ENCODE measurements around the gene TRIP13.
"Not testable (repeated sequence)": the region's sequence is repeated elsewhere in the genome, so short reads cannot be mapped to it uniquely, and the experiment has no call there.

The TRIP13 gene

GRCh38 chr5:939368-939767, 46.7 kb downstream of the TRIP13 start:
- no peak for DNase-seq (ENCODE audit: low read depth)
- no peak overlapping the region for H3K4me3 ChIP-seq (ENCODE audit: low read depth, low read length)
- no peak for TF ChIP-seq CTCF (conservative IDR thresholded peaks at IDR 0.05; ENCODE audit: low read depth, low read length)

- DNase-seq (ENCODE audit: low read depth) = not testable (repeated sequence)
These were observed 48.1 kb downstream of the TRIP13 start for GRCh38 chr5:940741-941140.

GRCh38 chr5:943201-943917, 50.7 kb downstream of the TRIP13 start:
- DNase-seq (ENCODE audit: low read depth) = no peak
- no peak for TF ChIP-seq CTCF (conservative IDR thresholded peaks at IDR 0.05; ENCODE audit: low read depth, low read length)
- no peak overlapping the region for H3K4me3 ChIP-seq (ENCODE audit: low read depth, low read length)

More at GRCh38 chr5:940741-941140, 48.1 kb downstream of the TRIP13 start:
- not testable (repeated sequence) for H3K4me3 ChIP-seq (ENCODE audit: low read depth, low read length)

- no peak for DNase-seq (ENCODE audit: low read depth)
- TF ChIP-seq CTCF (conservative IDR thresholded peaks at IDR 0.05; ENCODE audit: low read depth, low read length) = no peak
- no peak overlapping the region for H3K4me3 ChIP-seq (ENCODE audit: low read depth, low read length)
These were observed 51.4 kb downstream of the TRIP13 start for GRCh38 chr5:943918-944620.

GRCh38 chr5:944621-944927, 51.9 kb downstream of the TRIP13 start:
- no peak for DNase-seq (ENCODE audit: low read depth)
- no peak overlapping the region for H3K4me3 ChIP-seq (ENCODE audit: low read depth, low read length)
- TF ChIP-seq CTCF (conservative IDR thresholded peaks at IDR 0.05; ENCODE audit: low read depth, low read length) = no peak

GRCh38 chr5:944992-945685, 52.5 kb downstream of the TRIP13 start:
- no peak for TF ChIP-seq CTCF (conservative IDR thresholded peaks at IDR 0.05; ENCODE audit: low read depth, low read length)
- H3K4me3 ChIP-seq (ENCODE audit: low read depth, low read length) = no peak overlapping the region
- DNase-seq (ENCODE audit: low read depth) = no peak

- TF ChIP-seq CTCF (conservative IDR thresholded peaks at IDR 0.05; ENCODE audit: low read depth, low read length) = no peak
- DNase-seq (ENCODE audit: low read depth) = no peak
- H3K4me3 ChIP-seq (ENCODE audit: low read depth, low read length) = no peak overlapping the region
These were observed 53.2 kb downstream of the TRIP13 start for GRCh38 chr5:945691-946551.

Data from choroid plexus epithelial cell (primary cell).